ENCODE results near the gene BIVM.
"Not testable (repeated sequence)": the region's sequence is repeated elsewhere in the genome, so short reads cannot be mapped to it uniquely, and the experiment has no call there.

Gene BIVM

GRCh38 chr13:102777736-102778135, 21.2 kb upstream of the BIVM start:
- Histone ChIP-seq H3K27ac (no peak overlapping the region), H3K9ac (ENCODE audit: insufficient read length) (no peak overlapping the region), H3K4me3 (no peak overlapping the region), H3K9me3 (ENCODE audit: low read depth, low read length) (no peaks in the 10 kb centered on the region), H3K36me3 (ENCODE audit: insufficient read depth, low read length) (no peaks in the 10 kb centered on the region)
- DNase-seq (ENCODE audit: low read depth, low spot score): no peak
- TF ChIP-seq FOXP2 (optimal IDR thresholded peaks at IDR 0.05; ENCODE audit: control extremely low read depth, extremely low read length, insufficient read depth): no peak
- no peak for TF ChIP-seq POLR2AphosphoS5 (IDR thresholded peaks at IDR 0.05; ENCODE audit: borderline replicate concordance, low read depth, low read length)
- no peak for TF ChIP-seq EZH2 (IDR thresholded peaks at IDR 0.05)

- Histone ChIP-seq H3K9ac (ENCODE audit: insufficient read length) (no peak overlapping the region), H3K36me3 (ENCODE audit: insufficient read depth, low read length) (no peaks in the 10 kb centered on the region), H3K4me3 (no peak overlapping the region), H3K9me3 (ENCODE audit: low read depth, low read length) (no peaks in the 10 kb centered on the region), H3K27ac (no peak overlapping the region)
- DNase-seq (ENCODE audit: low read depth, low spot score): no peak
- TF ChIP-seq FOXP2 (optimal IDR thresholded peaks at IDR 0.05; ENCODE audit: control extremely low read depth, extremely low read length, insufficient read depth) (no peak), POLR2AphosphoS5 (IDR thresholded peaks at IDR 0.05; ENCODE audit: borderline replicate concordance, low read depth, low read length) (no peak), EZH2 (IDR thresholded peaks at IDR 0.05) (no peak)
Observed at GRCh38 chr13:102779436-102780159, 19.3 kb upstream of the BIVM start.

- not testable (repeated sequence) for H3K36me3 ChIP-seq (ENCODE audit: insufficient read depth, low read length); H3K9me3 ChIP-seq (ENCODE audit: low read depth, low read length); H3K27ac ChIP-seq; H3K9ac ChIP-seq (ENCODE audit: insufficient read length); H3K4me3 ChIP-seq; DNase-seq (ENCODE audit: low read depth, low spot score)
Observed at GRCh38 chr13:102780656-102781055, 18.3 kb upstream of the BIVM start.

- no peak overlapping the region for H3K9ac ChIP-seq (ENCODE audit: insufficient read length)
- TF ChIP-seq FOXP2 (optimal IDR thresholded peaks at IDR 0.05; ENCODE audit: control extremely low read depth, extremely low read length, insufficient read depth): no peak
- TF ChIP-seq EZH2 (IDR thresholded peaks at IDR 0.05): no peak
- TF ChIP-seq POLR2AphosphoS5 (IDR thresholded peaks at IDR 0.05; ENCODE audit: borderline replicate concordance, low read depth, low read length): no peak
- H3K4me3 ChIP-seq: no peak overlapping the region
- H3K9me3 ChIP-seq (ENCODE audit: low read depth, low read length): no peaks in the 10 kb centered on the region
- no peak for DNase-seq (ENCODE audit: low read depth, low spot score)
- no peak overlapping the region for H3K27ac ChIP-seq
- no peaks in the 10 kb centered on the region for H3K36me3 ChIP-seq (ENCODE audit: insufficient read depth, low read length)
Observed at GRCh38 chr13:102781591-102781990, 17.3 kb upstream of the BIVM start.

GRCh38 chr13:102784483-102784882, 14.4 kb upstream of the BIVM start:
- Histone ChIP-seq H3K4me3 (no peak overlapping the region), H3K27ac (no peak overlapping the region), H3K9ac (ENCODE audit: insufficient read length) (no peak overlapping the region), H3K36me3 (ENCODE audit: insufficient read depth, low read length) (no peaks in the 10 kb centered on the region), H3K9me3 (ENCODE audit: low read depth, low read length) (no peaks in the 10 kb centered on the region)
- DNase-seq (ENCODE audit: low read depth, low spot score): no peak
- no peak for TF ChIP-seq POLR2AphosphoS5 (IDR thresholded peaks at IDR 0.05; ENCODE audit: borderline replicate concordance, low read depth, low read length)
- no peak for TF ChIP-seq FOXP2 (optimal IDR thresholded peaks at IDR 0.05; ENCODE audit: control extremely low read depth, extremely low read length, insufficient read depth)
- TF ChIP-seq EZH2 (IDR thresholded peaks at IDR 0.05): no peak

- TF ChIP-seq EZH2 (IDR thresholded peaks at IDR 0.05) (no peak), POLR2AphosphoS5 (IDR thresholded peaks at IDR 0.05; ENCODE audit: borderline replicate concordance, low read depth, low read length) (no peak), FOXP2 (optimal IDR thresholded peaks at IDR 0.05; ENCODE audit: control extremely low read depth, extremely low read length, insufficient read depth) (no peak)
- no peak for DNase-seq (ENCODE audit: low read depth, low spot score)
- no peaks in the 10 kb centered on the region for H3K36me3 ChIP-seq (ENCODE audit: insufficient read depth, low read length)
- no peaks in the 10 kb centered on the region for H3K9me3 ChIP-seq (ENCODE audit: low read depth, low read length)
- H3K9ac ChIP-seq (ENCODE audit: insufficient read length): no peak overlapping the region
- H3K4me3 ChIP-seq: no peak overlapping the region
- no peak overlapping the region for H3K27ac ChIP-seq
Observed at GRCh38 chr13:102788683-102789082, 10.2 kb upstream of the BIVM start.

GRCh38 chr13:102792396-102792795, 6.5 kb upstream of the BIVM start:
- TF ChIP-seq EZH2 (IDR thresholded peaks at IDR 0.05) (no peak), FOXP2 (optimal IDR thresholded peaks at IDR 0.05; ENCODE audit: control extremely low read depth, extremely low read length, insufficient read depth) (no peak), POLR2AphosphoS5 (IDR thresholded peaks at IDR 0.05; ENCODE audit: borderline replicate concordance, low read depth, low read length) (no peak)

GRCh38 chr13:102793611-102794355, 5.1 kb upstream of the BIVM start:
- no peak for DNase-seq (ENCODE audit: low read depth, low spot score)
- no peak overlapping the region for H3K27ac ChIP-seq
- no peak overlapping the region for H3K9ac ChIP-seq (ENCODE audit: insufficient read length)
- no peaks in the 10 kb centered on the region for H3K36me3 ChIP-seq (ENCODE audit: insufficient read depth, low read length)
- no peak overlapping the region for H3K4me3 ChIP-seq
- no peaks in the 10 kb centered on the region for H3K9me3 ChIP-seq (ENCODE audit: low read depth, low read length)
- TF ChIP-seq FOXP2 (optimal IDR thresholded peaks at IDR 0.05; ENCODE audit: control extremely low read depth, extremely low read length, insufficient read depth): no peak
- no peak for TF ChIP-seq EZH2 (IDR thresholded peaks at IDR 0.05)
- TF ChIP-seq POLR2AphosphoS5 (IDR thresholded peaks at IDR 0.05; ENCODE audit: borderline replicate concordance, low read depth, low read length): no peak

More at GRCh38 chr13:102792396-102792795, 6.5 kb upstream of the BIVM start:
- Histone ChIP-seq H3K36me3 (ENCODE audit: insufficient read depth, low read length) (no peaks in the 10 kb centered on the region), H3K9ac (ENCODE audit: insufficient read length) (no peak overlapping the region), H3K27ac (no peak overlapping the region), H3K9me3 (ENCODE audit: low read depth, low read length) (no peaks in the 10 kb centered on the region), H3K4me3 (no peak overlapping the region)
- no peak for DNase-seq (ENCODE audit: low read depth, low spot score)

Data from SK-N-MC (cell line).